IPS DF 4.7 (cell line): ENCODE results near the gene SH3GL3.

Experiments used
- DNase-seq: peaks from one replicate; pipeline ENCODE4 v3.0.0-alpha.2; 2013; ENCODE audit warnings: low spot score; ENCODE audit errors: extremely low read depth

SH3GL3 gene

GRCh38 chr15:83462026-83462425 is 14.9 kb downstream of the SH3GL3 start:
- no peak for DNase-seq

GRCh38 chr15:83462953-83463433 is 15.9 kb downstream of the SH3GL3 start:
- DNase-seq = no peak

GRCh38 chr15:83470887-83471286 is 23.7 kb downstream of the SH3GL3 start:
- DNase-seq = no peak

GRCh38 chr15:83471307-83471866 is 24.2 kb downstream of the SH3GL3 start:
- DNase-seq = no peak

GRCh38 chr15:83472151-83472550 is 25.0 kb downstream of the SH3GL3 start:
- no peak for DNase-seq

- no peak for DNase-seq
Measured at GRCh38 chr15:83472797-83473196, 25.7 kb downstream of the SH3GL3 start.

GRCh38 chr15:83474578-83474977 is 27.4 kb downstream of the SH3GL3 start:
- no peak for DNase-seq

GRCh38 chr15:83475551-83475950 is 28.4 kb downstream of the SH3GL3 start:
- DNase-seq = no peak

GRCh38 chr15:83476066-83476465 is 28.9 kb downstream of the SH3GL3 start:
- no peak for DNase-seq

GRCh38 chr15:83476708-83477107 is 29.6 kb downstream of the SH3GL3 start:
- DNase-seq = no peak

GRCh38 chr15:83477172-83477807 is 30.1 kb downstream of the SH3GL3 start:
- no peak for DNase-seq

GRCh38 chr15:83477808-83478537 is 30.8 kb downstream of the SH3GL3 start:
- no peak for DNase-seq

- DNase-seq = no peak
Measured at GRCh38 chr15:83483612-83484011, 36.5 kb downstream of the SH3GL3 start.

- DNase-seq = no peak
Measured at GRCh38 chr15:83484636-83485035, 37.5 kb downstream of the SH3GL3 start.

- no peak for DNase-seq
Measured at GRCh38 chr15:83486363-83486762, 39.2 kb downstream of the SH3GL3 start.

- no peak for DNase-seq
Measured at GRCh38 chr15:83487519-83487918, 40.4 kb downstream of the SH3GL3 start.

- no peak for DNase-seq
Measured at GRCh38 chr15:83489690-83490089, 42.5 kb downstream of the SH3GL3 start.

- DNase-seq = no peak
Measured at GRCh38 chr15:83491486-83491885, 44.3 kb downstream of the SH3GL3 start.

GRCh38 chr15:83496766-83497165 is 49.6 kb downstream of the SH3GL3 start:
- DNase-seq = no peak

GRCh38 chr15:83498374-83498773 is 51.2 kb downstream of the SH3GL3 start:
- DNase-seq = no peak

GRCh38 chr15:83498801-83499200 is 51.7 kb downstream of the SH3GL3 start:
- DNase-seq = peak; percentile 30

- no peak for DNase-seq
Measured at GRCh38 chr15:83499476-83499875, 52.3 kb downstream of the SH3GL3 start.
